OCI-M2 (cell line): ENCODE results near the gene MYRF.

Experiments
- DNase-seq: peaks from one replicate; lab custom pipeline; 2025; ENCODE audit not compliant: unreplicated experiment; lab: John Stamatoyannopoulos, UW

MYRF gene

GRCh38 chr11:61815790-61816735 lies 63.6 kb downstream of the MYRF start:
- DNase-seq, result no peak

DNA sequence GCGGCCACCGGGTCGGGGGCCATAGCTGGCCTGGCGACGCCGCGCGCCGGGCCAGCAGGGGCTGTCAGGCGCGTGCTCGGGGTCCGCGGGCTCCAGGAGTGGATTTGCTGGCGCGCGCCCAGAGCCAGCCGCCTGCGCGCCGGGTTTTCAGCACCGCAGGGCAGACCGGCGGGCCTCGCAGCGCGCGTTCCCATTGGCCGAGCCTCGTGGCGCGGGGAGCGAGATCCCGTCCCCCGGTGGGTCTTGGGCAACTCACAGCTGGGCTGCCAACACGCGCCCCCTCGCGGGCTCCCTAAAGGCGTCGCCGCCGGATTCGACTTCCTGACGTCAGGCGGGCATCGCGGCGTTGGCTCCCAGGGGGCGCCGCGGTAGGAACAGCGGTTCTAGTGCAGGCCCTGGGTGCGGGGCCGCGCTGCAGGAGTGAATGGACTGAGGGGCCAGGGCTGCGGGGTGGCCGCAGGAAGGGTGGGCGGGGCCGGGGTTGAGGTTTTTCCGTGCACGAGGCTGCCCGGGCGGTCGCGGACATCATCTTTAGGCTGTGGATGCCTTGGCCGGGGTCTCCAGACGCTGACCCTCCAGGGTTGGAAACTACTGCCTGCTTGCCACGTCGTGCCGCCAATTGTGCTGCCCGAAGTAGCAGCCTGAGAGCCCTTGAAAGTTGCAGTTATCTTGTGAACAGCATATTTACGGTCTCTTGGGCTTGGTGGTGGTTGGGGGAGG lies 64.5 kb downstream of the MYRF start, which contains the start of gene FADS1:
Gene FADS1, minus strand, starts transcription at position 268 of the 720 bp plus-strand sequence. Its CDS starts 74 bp downstream, at position 194.
- no peak for DNase-seq

DNA sequence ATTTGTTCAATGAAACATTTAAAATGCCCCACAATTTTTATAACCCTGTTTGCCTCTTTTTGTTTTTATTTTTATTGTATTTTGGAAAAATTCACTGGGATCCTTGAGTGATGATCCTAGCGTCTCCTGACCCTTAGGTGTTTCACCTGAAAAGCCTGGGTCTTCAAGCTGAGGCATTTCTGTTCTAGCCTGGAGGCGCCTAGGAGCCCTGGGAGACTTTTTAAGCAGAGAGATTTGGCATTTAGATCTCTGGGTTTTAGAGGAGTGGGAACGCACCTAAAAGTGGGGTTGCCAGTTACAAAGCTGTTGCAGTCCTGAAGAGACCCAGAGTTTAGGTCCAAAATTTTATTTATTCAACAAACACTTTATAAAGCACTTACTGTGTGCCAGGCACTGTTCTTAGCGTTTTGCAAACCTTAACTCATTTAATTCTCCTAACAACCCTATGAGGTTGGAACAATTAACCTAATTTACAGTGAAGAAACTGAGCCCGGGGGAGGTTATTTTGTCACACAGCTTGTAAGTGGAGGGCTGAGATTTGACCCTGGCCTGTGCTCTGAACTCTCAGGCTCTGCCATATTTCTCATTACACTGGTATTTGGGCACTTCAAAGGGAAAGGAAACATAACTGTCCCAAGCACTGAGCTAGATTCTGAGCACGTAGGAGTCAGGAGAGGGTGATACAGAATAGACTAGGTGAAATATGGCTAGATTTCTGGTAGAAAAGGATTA lies 65.2 kb downstream of the MYRF start:
- DNase-seq, result no peak

- no peak for DNase-seq
These were observed 67.7 kb downstream of the MYRF start for GRCh38 chr11:61820174-61820573.

DNA sequence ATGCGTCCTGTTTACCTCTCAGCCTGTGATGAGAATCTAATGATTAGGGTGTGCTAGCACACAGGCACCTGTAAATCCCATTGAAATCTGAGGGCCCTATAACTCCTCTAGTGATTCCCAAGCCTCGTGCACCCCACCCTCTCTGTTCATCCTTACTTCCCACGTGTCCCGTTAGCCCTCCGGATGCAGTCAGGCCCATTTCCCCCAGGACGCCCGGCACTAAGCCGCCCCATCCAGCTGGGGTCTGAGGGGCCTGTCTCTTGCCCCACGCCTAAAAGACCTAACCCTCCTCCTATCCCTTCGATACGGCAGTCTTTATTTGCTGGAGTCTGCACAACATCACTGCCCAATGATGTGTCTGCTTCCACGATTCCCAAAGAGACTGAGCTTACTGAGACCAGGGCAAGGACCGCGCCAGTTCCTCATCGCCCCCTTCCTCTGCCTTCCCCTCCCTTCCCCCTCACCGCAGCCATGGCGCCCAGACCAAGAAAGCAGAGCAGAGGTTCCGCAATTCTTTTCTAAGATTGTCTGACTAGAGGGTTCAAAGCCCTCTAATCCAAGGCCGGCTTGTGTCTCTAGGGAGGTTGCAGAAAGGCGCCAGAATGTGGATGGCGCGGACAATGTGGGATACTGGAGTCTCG lies 74.6 kb downstream of the MYRF start:
- DNase-seq, result no peak

- peak; percentile 46 for DNase-seq
These were observed 75.3 kb downstream of the MYRF start, which contains the start of gene FADS2 for GRCh38 chr11:61827571-61828378. Gene FADS2 (plus strand): TSS chr11:61828300. CDS start chr11:61828391, 91 bp downstream.

DNA sequence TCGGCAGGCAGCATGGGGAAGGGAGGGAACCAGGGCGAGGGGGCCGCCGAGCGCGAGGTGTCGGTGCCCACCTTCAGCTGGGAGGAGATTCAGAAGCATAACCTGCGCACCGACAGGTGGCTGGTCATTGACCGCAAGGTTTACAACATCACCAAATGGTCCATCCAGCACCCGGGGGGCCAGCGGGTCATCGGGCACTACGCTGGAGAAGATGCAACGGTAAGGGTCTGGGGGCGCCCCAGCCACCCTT lies 75.9 kb downstream of the MYRF start:
- no peak for DNase-seq

DNA sequence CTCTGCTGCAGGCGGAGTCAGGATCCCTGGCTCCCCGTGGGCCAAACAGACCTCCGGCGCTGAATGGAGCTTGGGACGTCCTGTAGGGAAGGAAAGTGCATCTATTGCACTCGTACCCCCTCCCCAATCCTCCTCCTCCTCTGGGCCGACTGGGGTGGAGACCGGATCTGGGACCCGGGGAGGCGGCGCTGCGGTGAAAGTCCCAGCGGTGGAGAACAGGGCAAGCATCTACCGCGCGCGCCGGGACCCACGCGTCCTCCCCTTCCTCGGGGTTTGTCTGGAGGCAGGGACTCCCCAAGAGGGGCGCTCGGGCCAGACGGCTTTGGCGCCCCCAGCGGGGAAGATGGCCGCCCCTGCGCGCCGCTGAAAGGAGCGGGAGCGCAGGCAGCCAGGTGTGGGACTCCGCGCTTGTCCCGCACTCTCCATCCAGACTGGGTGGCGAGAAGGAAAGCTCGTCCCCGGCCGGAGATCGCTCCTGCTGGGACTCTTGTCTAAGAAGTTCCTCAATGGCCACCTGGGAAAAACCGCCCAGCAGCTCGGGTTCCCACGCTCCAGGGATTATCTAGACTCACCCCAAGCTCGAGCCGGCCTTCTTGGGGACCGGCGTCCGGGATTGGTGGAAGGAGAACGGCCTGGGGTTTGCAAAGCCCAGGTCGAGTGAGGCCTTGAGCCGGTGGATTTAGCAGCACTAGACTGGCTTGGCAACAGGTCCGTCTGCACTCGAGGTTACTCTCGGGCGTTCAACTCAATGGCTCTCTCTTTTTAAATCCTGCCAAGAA lies 76.4 kb downstream of the MYRF start:
- no peak for DNase-seq

- DNase-seq, result no peak
These were observed 77.4 kb downstream of the MYRF start for GRCh38 chr11:61829806-61830205.

DNA sequence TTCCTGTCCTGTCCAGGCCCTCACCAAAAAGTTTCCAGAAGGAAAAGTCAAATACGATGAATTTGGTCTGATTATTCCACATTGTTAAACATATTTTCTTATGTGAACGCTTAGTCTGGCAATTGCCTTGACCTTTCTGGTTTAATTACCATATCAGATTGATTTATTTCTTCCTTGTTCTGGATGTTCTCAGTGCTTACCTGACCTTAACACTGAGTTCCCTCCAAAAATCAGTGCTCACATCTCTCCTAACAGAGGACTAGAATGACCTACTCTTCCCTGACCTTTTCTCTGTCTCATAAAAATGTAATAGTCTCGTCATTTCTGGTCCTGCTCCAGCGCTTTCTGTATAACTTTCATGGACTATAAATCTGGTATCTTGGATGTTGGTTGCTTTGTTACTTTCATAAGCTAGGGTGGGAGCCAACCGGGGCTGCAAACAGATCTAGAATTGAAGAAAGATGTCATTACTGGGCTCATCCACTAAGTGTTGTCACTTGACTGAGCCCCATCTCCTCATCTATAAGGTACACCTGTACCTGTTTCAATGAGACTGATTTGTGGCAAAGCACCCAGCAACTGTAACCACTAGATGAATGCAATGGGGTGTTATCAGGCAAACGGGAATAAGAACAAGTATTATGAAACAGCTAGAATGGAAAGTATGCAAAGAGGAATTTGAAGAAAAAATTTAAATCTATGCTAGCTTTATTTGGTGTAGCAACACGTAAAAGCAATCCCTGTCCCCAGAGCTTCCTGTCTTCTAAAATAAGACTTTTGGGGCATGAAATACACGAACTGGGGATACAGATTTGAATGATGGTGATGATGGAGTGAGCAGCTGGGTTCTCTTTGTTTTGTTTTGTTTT lies 78.0 kb downstream of the MYRF start:
- DNase-seq, result no peak

- DNase-seq, result no peak
These were observed 79.8 kb downstream of the MYRF start for GRCh38 chr11:61832207-61832606.

DNA sequence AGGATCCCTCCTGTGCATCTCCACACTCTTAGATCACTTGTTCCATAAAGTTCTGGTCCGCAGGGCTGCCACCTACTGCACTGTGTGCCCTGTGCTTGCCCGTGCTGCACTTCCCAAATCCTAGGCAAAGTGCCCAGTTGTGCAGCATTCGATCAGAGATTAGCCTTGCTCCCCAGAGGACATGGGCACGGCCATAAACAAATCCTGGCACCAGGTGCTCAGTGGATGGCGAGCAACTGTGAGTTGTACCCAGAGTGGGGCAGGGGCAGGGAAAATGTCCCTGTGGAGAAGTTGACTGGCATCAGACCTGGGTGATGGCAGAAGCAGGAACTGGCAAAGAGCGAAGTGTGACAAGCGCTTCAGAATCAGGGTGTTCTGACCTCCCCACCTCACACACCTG lies 80.3 kb downstream of the MYRF start:
- no peak for DNase-seq

GRCh38 chr11:61833471-61833870 lies 81.0 kb downstream of the MYRF start:
- no peak for DNase-seq

DNA sequence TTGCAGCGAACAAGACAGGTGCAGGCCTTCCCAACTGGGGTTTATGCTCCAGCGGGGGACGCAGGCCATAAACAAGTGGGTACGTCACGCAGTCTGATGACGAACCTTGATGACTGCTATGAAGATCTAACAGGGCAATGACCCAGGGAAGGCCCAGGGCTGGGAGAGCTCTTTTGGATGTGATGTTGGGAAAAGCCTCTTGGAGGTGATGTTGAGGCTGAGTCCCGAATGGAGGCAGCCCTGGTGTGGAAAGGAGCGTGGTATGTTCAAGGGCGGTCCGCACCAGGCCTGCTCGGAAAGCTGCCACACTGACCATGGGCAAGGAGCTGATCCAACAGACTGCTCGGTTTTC lies 81.5 kb downstream of the MYRF start:
- no peak for DNase-seq

- DNase-seq, result peak; percentile 72
These were observed 82.0 kb downstream of the MYRF start for GRCh38 chr11:61834278-61835048.

- DNase-seq, result no peak
These were observed 83.8 kb downstream of the MYRF start for GRCh38 chr11:61836193-61836592.

DNA sequence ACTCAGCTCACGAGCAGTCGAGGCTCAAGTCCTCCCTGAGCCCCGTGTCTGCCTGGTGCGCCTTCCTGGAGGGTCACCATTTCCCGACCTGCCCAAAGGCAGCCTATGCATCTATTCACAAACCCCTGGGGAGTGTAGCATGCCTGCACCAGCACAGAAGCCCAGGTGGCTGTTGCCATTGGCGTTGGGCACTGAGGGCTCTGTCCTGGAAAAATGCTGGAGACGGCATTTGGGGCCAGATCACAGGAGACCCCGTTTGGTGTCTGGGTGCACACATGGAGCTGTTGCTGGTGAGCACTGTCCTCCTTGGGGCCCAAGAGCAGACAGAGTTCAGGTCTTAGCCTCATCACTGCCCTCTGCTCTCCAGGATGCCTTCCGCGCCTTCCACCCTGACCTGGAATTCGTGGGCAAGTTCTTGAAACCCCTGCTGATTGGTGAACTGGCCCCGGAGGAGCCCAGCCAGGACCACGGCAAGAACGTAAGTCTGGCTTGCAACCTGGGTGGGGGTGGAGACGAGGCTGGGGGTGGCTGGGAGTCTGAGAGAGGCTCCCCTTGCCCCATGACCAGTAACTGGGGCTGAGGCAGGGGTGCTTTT lies 85.1 kb downstream of the MYRF start:
- no peak for DNase-seq
